Activated CD4-positive, alpha-beta T cell treated with anti-CD3 and anti-CD28 coated beads, Interleukin-2, Interleukin-6, amounts not matched to agents 100 ng/mL and 50 ng/mL, durations not matched to agents 16 hours and 8 hours (primary cell): Measurements from ENCODE around the gene BICDL2.

ENCODE experiments used
- DNase-seq: peaks from one replicate; pipeline ENCODE4 v3.0.0-alpha.2; 2020

The BICDL2 gene

DNA sequence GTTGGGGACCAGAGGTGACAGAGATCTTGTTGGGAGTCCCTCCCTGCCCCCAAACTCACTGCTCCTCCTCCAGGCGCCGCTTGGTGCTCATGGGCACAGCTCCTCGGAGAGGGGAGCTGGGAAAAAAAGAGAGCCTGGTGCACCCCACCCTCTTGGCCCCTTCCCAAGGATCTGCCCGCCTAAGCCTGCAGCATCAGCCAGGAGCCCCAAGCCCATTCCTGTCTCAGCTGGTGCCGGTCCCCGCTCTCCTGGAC, 13.4 kb downstream of the BICDL2 start:
- DNase-seq, result peak; percentile 38

DNA sequence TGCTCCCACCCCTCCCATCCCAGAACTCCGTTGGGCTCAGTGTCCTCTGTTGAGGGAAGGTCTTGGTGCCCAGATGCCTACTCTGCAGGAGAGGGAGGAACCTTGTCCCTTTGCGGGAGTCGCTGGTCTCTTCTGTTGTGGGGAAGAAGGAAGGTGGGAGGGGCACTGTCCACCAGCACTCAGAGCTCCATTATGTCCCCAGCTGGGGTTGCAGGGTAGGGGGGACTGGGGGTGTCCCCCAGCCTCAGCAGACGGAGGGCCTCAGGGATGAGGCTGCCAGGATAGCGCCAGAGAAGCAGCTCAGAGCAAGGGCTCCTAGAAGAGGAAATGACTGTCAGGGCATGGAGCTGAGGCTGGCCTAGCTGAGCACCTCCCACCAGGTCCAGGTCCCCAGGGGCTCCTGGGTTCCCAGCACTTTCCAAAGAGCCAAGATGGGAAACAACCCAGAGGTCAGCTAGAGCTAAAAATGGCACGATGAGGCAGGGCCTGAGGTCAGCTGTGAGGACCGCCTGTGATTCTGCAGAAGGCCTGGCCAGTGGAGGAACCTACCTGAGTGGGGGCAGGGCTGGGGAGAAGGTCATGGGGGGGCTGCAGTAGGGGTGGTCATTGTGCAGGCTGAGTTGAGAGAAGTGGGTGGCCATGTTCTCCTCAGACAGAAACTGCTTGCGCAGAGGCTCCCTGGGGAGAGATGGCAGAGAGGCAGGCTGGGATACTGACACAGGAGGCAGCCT, 13.9 kb downstream of the BICDL2 start:
- DNase-seq, result peak; percentile 33

DNA sequence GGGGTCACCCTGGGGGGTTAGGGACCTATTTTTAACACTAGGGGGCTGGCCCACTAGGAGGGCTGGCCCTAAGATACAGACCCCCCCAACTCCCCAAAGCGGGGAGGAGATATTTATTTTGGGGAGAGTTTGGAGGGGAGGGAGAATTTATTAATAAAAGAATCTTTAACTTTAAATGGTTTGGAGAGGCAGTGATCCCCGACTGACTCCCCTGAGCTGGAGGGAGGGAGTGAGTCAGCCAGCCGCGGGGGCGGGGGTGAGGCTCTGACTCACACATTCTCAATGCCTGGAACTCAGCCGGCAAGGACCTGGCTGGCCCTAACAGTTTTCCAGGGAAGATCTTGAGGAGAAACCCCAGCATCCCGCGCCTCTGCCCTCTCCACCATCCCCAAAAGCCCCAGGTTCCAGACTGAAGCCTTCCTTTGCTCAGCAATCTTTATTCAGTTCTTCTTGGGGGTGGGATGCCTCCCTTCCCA, 14.5 kb downstream of the BICDL2 start:
- peak; percentile 89 for DNase-seq

DNA sequence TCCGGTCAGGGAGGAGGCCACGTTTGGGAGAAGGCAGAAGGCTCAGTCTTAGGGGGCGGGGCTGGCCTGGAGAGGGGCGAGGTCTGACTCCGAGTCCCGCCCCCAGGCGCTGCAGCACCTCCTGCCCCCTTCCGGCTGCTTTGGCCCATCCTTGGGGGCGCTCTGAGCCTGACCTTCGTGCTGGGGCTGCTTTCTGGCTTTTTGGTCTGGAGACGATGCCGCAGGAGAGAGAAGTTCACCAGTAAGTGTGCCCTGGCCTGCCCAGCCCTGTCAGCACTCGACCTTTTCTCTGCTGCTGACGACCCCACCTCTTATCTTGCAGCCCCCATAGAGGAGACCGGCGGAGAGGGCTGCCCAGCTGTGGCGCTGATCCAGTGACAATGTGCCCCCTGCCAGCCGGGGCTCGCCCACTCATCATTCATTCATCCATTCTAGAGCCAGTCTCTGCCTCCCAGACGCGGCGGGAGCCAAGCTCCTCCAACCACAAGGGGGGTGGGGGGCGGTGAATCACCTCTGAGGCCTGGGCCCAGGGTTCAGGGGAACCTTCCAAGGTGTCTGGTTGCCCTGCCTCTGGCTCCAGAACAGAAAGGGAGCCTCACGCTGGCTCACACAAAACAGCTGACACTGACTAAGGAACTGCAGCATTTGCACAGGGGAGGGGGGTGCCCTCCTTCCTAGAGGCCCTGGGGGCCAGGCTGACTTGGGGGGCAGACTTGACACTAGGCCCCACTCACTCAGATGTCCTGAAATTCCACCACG, 15.1 kb downstream of the BICDL2 start:
- DNase-seq, result peak; percentile 81

DNA sequence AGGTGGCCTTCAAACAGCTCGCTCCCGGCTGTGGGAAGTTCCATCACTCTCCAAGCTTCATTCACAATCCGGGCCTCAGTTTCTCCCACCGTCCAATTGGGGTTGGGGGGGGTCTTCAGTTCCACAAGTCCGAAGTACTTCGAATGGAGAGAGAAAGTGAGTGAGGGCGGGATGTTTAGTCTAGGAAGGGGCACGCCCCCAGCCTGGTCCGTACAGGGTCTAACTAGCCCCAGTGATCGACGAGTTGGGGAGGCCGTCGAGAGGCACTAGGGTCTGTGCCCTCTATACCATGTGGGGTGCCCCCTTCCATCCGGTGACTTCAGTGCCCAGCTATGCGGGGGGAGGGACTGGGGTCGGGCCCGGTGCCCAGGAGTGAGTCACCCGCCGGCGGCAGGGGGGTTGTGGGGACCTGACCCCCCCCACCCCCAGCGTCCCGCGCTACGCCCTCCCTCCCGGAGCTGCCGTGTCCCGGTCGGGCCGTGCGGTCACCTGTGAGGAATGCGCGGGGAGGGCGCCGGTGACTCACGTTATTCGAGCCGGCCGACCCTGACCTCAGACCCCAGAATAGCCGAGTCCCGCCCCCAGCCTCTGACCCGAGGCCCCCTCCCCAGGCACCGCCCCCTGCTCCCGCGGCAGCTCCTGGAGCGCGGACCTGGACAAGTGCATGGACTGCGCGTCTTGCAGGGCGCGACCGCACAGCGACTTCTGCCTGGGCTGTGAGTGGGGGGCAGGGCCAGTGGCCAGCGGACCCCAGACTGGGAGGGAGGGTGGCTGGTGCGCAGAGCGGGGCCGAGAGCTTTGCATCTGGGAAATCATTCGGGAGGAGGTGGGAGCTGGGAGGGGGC, 15.9 kb downstream of the BICDL2 start:
- DNase-seq, result peak; percentile 38

DNA sequence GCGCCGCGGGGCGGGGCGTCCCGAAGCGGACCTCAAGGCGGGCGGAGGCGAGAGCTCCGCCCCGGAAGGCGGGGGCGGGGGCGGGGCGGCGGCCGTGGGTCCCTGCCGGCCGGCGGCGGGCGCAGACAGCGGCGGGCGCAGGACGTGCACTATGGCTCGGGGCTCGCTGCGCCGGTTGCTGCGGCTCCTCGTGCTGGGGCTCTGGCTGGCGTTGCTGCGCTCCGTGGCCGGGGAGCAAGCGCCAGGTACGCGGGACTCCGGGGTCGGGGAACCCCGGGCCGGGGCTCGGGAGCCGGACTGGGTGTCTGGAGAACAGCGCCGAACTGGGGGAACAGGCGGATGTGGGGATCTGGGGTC, 16.5 kb downstream of the BICDL2 start, which contains the start of gene TNFRSF12A:
Gene TNFRSF12A, plus strand, starts transcription at position 122 of the 357 bp plus-strand sequence. Its CDS starts 30 bp downstream, at position 152.
- peak; percentile 86 for DNase-seq

DNA sequence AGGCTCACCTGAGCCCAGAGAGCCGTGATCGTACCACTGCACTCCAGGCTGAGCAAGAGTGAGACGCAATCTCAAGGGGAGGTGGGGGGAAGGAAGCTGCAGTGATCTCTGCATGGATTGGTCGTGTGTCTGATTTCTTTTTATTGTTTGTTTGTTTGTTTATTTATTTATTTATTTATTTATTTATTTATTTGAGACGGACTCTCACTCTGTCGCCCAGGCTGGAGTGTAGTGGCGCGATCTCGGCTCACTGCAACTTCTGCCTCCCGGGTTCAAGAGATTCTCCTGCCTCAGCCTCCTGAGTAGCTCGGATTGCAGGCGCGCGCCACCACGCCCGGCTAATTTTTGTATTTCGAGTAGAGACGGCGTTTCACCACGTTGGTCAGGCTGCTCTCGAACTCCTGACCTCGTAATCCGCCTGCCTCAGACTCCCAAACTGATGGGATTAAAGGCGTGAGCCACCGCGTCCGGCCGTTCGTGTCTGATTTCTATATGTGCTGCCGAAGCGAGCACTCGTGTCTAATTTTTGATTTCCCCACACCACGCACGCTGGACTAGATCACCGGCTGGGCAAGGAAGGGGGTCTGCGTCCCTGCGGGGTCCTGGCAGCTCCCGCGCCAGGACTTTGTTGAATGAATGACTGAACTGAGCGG, 17.0 kb downstream of the BICDL2 start:
- no peak for DNase-seq

DNA sequence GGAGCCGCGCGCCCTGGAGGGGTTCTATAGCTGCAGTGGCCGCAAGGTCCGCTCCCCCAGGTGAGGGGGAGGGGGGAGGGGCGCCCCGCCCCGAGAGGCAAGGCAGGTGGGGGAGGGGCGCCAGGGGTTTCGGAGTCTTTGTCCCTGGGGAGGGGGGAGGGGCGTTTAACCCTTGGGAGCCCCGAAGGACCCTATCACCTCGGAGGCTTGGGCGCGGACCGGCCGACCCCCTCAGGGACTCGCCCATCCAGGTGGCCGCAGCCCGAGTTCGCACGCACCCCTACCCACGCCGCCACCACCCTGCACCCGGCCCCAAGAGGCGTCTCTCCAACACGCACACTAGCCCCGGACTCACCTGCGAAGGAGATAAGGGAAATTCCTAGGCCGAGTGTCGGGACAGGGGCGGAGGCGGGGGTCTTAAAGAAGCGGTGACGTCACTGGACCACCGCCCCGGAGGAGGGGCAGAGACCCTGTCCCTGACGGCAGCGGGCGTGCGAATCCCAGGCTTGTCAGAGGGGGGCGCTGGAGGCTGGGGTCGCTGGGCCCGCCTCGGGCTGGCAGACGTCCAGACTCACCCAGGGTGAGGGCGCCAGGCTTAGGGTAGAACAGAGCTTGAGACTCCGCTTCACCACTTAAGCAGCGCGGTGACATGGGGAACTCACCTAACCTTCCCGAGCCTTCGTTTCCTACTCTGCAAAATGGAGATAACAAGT, 18.8 kb downstream of the BICDL2 start, which contains the start of gene CLDN6:
Gene CLDN6, minus strand, starts transcription at position 390 of the 713 bp plus-strand sequence. CDS start 2,162 bp downstream, outside the sequence.
- DNase-seq, result peak; percentile 38

DNA sequence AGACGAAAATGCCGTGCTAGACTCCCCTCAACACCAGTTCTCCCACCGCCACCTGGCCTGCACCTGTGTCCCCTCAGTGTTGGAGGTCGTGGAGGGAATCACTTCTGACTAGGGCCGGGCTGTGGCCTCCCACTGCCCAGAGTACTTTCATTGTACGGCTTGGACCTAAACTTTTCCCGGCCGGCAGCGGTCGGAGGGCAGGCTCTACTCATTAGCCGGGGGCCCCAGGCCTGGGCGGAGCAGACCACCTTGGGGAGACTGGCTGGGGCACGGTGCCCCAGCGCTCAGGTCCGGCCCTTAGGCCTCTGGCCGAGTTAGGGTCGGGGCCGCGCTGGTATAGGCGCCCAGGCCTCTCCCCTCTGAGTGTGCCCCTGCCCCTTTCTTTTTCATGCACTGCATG, 19.4 kb downstream of the BICDL2 start:
- no peak for DNase-seq

DNA sequence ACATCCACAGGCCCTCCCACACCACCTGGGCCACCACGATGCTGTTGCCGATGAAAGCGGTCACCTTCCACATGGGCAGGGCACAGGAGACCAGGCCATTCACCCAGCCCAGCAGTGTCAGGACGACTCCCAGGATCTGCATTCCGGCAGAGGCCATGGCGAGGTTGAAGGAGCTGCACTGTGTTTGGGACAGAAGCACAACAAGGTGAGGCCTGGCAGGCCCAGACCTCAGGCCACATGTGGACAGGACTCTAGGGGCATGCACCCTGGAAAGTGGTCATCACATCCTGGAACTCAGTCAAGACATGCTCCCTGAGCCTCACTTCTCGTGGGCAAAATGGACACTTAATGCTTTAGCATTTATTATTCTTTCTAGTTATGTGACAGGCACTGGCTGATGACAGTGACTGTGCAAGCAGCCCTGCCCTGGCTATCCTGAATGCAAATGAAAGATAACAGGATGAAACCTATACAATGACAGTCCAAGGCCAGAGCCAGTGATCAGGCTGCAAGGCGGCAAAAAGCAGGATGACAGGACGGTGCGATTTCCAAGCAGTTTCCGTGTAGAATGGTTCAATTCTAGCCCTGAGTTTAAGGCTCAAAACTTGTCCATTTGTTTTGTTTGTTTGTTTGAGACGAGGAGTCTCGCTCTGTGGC, 20.8 kb downstream of the BICDL2 start:
- no peak for DNase-seq

DNA sequence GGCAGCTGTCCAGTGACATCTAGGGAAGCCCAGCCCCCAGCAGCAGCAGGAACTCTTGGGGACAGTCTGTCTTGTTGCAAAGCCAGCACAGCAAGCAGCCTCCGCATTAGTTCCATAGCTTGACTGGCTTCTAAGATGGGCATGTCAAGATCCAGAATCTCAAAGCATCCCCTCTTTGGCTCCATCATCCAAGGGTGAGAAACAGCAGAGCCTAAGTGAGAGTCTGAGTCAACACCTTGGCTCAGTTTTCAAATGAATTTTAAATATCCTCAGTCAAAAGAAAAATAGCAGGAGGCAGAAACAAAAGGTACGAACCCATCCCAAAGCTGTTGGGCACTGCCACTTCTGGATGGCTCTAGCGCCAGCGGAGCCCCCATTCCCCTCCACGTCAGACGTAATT, 21.8 kb downstream of the BICDL2 start:
- no peak for DNase-seq

DNA sequence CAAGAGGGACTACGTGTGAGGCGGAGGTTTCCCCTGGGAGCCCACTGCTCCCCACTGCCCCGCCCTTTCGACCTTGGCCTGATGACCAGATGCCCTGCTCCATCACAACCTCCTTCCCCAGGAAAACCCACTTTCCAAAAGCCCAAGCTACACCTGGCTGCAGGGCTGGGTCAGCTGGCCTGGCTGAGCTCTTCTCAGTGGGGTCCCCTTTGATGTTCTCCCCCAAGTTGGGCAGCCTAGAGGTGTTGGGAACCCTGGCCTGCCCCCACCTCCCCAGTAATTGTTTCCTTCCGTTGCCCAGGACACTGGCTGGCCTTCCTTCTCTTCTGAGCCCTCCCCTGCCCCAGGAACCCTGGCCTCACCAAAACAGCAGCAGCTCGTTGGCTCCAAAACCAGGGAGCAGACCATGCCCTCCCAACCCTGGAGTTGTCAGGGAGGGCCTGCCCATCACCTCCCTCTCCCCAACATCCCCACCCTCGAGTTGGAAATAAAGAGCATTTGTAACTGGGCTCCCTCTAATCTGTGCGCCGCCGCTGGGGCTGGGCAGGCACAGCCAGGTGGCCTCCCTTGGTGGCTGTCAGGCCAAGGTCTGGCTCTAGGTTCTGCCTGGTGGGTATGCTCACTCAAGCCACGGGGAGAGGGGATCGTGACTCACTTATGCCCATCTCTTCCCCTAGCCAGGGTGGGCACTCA, 22.6 kb downstream of the BICDL2 start:
- no peak for DNase-seq

DNA sequence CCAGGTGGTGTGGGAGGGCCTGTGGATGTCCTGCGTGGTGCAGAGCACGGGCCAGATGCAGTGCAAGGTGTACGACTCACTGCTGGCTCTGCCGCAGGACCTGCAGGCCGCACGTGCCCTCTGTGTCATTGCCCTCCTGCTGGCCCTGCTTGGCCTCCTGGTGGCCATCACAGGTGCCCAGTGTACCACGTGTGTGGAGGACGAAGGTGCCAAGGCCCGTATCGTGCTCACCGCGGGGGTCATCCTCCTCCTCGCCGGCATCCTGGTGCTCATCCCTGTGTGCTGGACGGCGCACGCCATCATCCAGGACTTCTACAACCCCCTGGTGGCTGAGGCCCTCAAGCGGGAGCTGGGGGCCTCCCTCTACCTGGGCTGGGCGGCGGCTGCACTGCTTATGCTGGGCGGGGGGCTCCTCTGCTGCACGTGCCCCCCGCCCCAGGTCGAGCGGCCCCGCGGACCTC, 23.2 kb downstream of the BICDL2 start:
- DNase-seq, result no peak

DNA sequence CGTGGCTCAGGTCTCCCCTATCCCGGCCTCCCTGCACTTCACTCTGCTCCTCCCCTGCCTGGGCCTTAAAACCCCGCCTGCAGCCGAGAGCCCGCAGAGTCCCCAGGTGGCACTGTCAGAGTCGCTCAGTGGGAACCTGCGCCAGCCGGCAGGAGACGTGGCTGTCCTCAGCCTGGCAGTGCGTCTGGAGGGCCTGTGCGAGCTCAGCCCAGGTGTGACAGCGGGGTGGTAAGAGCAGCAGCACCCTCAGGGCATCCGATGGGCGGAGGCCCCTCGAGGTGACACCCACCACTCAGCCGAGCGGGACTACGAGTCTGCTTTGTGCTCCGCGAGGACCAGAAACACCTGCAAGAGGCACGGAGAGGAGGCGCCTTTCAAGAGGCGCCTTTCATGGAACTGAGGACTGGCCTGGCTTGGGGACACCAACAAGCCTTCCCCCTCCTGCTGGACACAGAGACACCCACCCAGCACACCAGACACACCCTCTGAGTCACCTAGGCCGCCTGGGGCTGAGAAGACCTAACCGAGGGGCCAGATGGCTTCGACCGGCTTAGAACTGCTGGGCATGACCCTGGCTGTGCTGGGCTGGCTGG, 23.8 kb downstream of the BICDL2 start, which contains the start of gene CLDN9:
Gene CLDN9, plus strand, starts transcription at position 96 of the 593 bp plus-strand sequence. Its CDS starts 440 bp downstream, at position 536.
- DNase-seq, result no peak

DNA sequence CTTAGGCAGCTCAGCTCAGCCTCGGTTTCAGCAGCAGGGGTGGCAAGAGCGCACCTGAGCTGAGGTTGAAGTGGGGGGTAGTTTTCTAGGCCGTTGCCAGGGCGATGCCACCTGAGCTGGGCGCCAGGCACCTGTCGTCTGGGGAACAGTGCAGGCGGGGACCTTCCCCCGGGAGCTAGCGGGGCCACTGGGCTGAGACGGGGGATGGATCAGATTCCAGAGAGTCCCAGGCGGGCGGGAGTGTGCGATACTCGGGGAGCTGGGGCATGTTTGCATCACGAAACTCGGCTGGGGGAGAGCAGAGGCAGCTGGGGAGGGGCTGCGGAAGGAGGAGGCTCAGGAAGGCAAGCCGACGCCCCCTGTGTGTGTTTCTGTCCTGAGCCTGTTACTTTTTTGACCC, 24.5 kb downstream of the BICDL2 start:
- DNase-seq, result no peak

DNA sequence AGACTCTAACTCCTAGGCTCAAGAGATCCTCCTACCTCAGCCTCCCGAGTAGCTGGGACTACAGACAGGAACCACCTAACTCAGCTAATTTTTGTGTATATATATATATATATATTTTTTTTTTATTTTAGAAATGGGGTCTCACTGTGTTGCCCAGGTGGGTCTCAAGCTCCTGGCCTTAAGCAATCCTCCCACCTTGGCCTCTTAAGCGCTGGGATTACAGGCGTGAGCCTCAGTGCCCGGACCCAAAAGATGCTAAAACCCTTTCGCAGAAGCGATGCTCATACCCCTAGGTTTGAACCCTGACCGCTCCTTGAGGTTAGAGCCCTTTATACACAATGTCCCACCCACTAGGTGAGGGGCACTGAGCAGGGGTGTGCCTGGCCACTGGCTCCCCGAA, 26.2 kb downstream of the BICDL2 start:
- DNase-seq, result no peak

DNA sequence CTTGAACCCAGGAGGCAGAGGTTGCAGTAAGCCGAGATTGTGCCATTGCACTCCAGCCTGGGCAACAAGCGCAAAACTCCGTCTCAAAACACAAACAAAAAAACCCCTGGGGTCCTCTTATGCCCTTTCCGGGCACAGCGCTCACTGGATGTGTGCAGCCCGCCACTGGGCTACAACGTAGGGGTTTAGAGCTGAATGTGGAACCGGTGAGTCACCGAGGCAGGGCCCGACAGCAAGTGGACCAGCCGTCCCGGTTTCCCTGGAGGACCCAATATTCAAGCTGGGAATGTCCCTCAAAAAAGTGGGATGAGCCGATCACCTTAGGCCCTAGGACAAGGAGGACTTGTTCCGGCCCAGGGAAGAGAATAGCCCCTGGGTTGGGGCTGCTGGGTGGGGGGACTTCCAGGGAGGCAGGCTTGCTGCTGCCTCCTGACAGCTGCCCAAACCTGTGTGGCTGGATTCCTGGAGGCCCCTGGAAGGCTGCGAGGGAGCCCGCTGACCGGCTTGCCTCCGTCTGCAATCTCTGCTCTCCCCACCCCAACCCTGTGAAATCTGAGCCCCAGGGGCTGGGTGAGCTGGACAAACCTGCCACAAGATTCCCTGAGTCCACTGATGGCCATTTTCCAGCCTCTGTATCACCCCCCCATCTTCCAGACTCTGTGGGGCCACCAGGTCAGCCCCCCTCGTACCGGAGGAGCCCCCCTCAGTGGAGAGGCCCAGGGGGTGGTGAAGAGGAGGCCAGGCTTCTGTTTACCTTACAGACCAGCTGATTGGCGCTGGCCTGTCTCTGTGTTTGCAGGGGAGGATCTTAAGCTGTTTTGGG, 27.0 kb downstream of the BICDL2 start:
- no peak for DNase-seq

DNA sequence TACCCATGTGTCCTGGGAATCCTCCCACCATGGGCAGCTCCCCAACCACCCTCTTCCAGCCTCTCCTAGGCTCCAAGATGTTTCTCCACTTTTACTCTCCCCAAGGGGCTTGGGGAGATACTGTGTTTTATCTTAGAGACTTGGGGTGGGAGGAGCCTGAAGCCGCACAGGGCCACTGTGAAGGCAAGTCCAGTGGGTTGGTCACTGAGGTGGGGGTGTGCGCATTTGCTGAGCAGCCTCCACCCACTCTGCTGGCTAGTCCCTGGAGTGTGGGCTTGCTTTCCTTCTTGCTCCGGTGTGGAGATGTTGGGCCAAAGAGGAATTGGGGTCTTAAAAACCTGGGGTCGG, 28.1 kb downstream of the BICDL2 start:
- no peak for DNase-seq

DNA sequence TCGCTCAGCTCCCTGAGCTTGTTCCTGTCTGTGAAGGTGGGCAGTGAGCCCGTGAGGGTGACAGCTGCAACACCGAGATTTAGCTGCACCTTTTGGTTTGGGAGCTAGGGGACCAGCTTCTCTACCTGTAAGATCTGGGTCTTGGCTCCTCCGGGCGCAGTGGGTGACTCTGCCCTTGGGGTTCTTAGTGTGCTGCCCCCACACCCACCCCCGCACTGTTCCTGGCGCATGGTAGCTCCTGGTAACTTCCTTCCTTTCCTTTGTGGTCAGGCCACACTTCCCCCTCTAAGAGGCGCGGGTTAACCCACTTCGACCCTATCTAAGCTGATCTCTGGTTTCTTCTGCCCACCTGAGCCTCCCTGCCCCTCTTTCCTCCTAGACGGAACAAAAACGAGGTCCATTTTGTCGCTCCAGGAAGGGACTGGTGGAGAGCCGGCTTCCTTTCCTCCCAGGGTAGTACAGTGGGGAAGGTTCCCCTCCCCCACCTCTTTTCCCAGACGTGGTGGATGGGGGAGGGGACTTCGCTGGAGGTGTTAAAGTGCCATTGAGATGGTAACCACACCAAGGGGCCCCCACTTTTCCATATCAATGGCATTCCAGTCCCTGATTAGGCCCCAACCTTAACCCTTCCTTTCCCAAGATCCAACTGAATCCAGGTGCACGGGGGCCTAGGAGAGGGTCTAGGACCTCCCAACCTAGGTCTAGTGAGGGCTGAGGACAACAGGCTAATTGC, 28.6 kb downstream of the BICDL2 start:
- peak; percentile 4 for DNase-seq
